ENCODE data around the gene EYA4.

DNA sequence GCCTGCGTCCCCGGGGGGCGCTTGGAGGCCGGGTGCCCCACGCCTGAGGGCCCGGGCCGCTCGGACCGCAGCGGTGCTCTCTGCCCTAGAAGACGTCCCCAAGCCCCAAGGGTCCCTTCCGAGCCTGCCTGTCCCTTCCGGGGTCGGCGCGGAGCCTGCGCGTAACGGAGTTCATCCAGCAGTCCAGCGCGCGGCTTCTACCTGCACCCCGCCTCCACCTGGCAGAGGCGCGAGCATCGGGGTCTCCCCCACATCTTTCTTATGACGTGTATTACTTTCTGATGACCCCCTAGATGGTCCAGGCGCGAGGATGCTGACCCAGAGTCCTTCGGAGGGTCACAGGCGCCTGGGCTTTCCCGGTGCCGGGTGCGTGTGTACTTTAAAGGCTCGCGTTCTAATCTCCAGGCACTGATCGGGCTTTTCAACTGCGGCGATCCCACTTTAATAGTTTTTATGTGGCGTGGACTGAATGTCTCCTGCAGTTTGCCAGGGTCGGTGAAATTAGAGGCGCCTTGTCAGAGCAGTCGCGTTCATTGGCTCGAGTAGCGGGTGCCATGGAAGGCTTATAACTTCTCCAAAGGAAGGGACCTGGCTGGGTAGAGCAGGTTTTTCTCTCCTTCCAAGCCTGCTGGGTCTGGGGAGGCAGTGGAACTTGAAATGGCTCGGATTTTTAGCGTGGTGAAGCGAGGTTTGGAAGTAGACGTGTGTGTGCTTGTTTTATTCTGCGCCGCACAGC, 912 bp downstream of the EYA4 start:
- TF ChIP-seq ZNF274 (IDR thresholded peaks at IDR 0.05; ENCODE audit: low read depth, low read length) (no peak), YY1 (IDR thresholded peaks at IDR 0.05; ENCODE audit: insufficient read depth, insufficient read length) (no peak)

All from NT2/D1 (cell line).